NCI-H2029 treated with DMSO at 0.1 percent for 48 hours (cell line): ENCODE results near the gene PTPRD.

Experiments used
- DNase-seq: peaks from one replicate; lab custom pipeline; 2025; lab: John Stamatoyannopoulos, UW

The PTPRD gene

GRCh38 chr9:8388132-8388531 is 2224.7 kb downstream of the PTPRD start:
- DNase-seq = no peak

- DNase-seq = no peak
Observed at GRCh38 chr9:8384091-8384490, 2228.7 kb downstream of the PTPRD start.

GRCh38 chr9:8382777-8383527 is 2229.8 kb downstream of the PTPRD start:
- no peak for DNase-seq

DNA sequence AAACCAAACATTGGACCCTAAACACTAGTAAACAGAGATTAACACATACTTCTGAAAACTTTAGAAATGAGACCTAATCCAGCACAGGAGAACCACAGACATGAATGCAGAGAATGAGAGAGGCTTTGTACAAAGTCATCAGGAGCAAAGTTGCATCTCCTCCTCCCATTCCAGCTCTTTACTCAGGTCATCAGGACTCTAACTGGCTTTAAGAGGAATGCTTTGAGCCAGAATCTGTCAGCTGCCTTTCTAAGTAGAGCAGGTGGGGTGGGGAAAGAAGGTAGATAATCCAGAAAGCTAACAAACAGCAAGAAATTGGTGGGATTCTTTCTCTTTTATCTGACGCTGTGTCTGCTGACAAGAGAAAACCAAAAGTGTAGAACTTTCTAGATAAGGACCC is 2230.5 kb downstream of the PTPRD start:
- no peak for DNase-seq

GRCh38 chr9:8381601-8382000 is 2231.2 kb downstream of the PTPRD start:
- DNase-seq = no peak

DNA sequence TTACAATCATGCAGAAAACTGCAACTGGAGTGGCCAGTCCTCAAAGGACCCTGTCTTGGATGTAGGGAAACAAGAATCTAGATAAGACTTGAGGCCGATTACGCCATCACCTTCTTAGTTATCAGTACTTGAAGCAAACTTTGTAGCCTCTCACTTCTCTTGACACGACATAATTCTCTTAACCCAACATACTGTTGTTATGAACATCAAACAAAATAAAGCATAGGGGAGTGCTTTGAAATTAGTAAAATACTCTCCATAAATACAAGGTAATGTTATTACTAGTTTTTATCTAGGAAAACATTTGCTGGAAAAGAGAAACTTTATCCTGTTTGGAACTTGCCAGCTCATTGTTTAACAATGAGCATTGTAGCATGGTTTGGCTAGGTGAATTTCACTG is 2238.3 kb downstream of the PTPRD start:
- no peak for DNase-seq

DNA sequence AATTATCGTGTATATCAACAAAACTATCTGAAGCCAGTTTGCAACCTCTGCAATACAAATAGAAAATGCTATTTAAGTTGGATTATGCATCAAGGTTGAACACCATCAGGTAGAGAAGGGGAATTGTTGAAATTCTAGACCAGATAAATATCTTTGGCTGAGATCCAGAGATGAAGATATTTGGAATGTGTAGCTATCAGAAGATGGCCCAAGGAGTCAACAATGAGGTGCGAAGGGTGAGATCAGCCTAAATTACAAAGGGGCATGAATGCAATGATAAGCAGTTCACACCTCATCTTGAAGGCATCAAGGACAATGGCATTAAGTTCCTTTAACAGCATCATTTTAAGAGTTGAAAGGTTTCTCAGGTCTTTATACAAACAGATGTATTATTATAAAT is 2241.1 kb downstream of the PTPRD start:
- no peak for DNase-seq

- DNase-seq = no peak
Observed at GRCh38 chr9:8366161-8366926, 2246.5 kb downstream of the PTPRD start.

DNA sequence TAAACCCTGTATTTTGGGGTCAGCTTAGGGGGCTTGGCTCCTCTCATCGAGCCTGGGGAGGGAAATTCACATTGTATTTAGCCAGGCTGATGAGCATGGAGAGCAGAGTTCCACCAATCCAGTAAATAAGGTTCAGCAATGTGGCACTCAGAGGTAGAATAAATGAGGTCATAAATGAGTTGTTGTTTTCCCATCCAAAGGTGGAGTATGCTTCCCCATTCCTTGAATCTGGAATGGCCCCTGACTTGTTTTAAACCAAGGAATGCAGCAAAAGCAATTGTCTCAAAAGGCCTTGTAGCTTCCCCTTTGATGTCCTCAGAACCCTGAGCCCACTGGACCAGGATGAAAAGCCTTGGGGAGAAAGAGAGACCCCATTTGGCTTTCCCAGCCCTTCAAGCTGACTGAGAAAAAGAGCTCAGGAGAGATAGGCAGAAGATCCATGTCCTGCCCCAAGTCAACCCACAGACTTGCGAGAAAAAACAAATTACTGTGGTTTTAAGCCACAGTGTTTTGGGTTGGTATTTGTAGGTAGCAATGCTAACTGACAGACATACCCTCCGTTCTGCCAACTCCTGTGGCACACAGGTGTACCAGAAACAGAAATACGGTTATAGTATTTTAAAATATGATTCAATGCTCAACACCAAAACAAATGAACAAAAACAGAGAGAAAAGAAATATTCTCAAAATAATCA is 2247.2 kb downstream of the PTPRD start:
- no peak for DNase-seq

GRCh38 chr9:8365029-8365428 is 2247.8 kb downstream of the PTPRD start:
- no peak for DNase-seq

DNA sequence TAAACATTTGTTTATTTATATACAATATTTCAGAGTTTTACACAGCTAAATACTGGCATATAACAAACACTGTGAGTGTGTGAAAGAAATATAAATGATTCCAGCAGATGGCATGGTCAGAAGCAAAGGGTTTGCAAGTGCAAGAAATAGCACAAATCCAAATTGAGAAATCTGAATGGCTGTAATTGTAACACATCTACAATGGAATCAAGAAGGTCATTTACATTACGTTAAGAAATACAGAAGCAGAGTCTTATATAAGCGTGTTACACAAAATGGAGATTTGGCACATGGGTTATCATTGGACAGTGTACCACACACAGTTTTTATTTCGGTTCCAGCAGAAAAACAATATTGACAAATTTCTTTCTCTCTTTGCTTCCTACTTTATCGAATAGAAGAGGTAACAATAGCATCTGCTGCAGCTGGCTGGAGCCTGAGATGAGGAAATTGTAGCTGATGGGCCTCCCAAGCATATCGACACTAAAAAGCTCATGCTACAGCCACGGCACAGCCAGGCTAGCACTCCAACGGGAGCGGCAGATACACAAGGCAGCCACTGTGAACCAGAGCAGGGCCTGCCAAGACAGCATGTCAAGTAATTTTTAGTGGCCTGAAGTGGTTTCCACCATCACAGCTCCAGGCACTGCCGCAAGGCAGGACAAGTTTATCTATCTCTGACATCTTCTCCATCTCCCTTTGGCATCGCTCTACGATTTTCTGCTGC is 2248.6 kb downstream of the PTPRD start:
- DNase-seq = no peak

- no peak for DNase-seq
Observed at GRCh38 chr9:8362250-8362649, 2250.6 kb downstream of the PTPRD start.

GRCh38 chr9:8361364-8361763 is 2251.4 kb downstream of the PTPRD start:
- no peak for DNase-seq

GRCh38 chr9:8356406-8356805 is 2256.4 kb downstream of the PTPRD start:
- DNase-seq = no peak

GRCh38 chr9:8351436-8351835 is 2261.4 kb downstream of the PTPRD start:
- DNase-seq = no peak

DNA sequence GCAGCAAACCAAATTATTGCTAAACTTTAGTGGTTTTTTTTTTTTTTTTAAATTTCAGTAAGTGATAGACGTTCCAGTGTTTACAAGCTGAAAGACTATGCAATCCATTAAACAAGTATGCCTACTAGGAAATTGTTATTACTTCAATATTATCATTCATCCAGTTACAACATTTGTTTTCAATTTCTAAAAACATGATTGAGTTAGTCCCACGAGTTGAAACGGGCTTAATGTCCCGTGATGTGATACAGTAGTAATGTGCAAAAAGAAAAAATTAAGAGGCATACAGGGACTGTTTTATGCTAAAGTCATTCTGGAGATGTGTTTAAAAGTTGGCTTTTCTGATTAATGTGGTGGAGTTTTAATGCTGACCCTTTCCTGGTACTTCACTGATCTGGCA is 2262.9 kb downstream of the PTPRD start:
- no peak for DNase-seq

DNA sequence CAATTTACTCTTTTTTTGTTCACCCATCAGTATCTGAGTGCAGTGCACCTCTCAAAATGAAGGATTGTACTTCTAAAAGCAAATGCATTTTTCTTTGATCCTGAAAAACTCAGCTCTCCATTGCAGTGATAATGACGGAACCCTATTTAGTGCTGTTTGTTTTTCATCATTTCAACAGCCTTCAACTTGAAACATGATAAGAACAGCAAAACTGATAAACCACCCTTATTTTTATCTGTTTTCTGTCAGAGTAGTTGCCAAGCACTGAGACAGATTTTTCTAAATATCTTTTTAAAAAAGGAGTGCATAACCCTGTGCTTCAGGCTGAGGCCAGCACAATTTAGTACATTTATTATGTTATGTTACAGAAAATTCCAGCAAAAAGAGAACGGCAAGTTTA is 2263.4 kb downstream of the PTPRD start:
- DNase-seq = no peak

DNA sequence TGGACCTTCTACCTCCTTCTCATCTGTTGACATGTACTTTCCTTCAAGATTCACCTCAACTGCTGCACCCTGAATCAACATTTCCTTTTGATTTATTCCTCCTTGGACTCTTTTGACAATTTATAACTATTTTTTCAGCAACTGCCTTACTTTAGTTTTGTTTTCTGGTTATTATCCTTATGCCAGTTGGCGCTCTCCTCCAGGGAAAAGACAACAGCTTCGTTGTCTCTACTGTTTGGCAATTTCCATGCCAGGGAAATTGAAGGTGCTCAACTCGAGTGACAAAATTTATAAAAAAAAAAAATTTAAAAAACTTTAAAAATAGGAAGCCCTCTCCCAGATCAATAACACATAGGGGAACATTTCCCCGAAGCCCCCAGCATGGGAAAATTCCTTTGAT is 2264.0 kb downstream of the PTPRD start:
- no peak for DNase-seq

- no peak for DNase-seq
Observed at GRCh38 chr9:8346296-8346695, 2266.5 kb downstream of the PTPRD start.

- no peak for DNase-seq
Observed at GRCh38 chr9:8338767-8339510, 2273.9 kb downstream of the PTPRD start.
